ENCODE data around the gene LCN10. TPM values are rescaled to one million over a fixed set of nuclear protein-coding genes. Genes with fewer than 3 reads are reported as not detected.
A peak's percentile ranks its signal among the peaks of the same experiment; 100 is the strongest.

Gene LCN10
- total and polyA plus RNA-seq, 2 of the 13 experiments (the other 11 are each of a cell fraction or from before 2014, with no cell fraction given), result 0.53 to 0.61 TPM

- TF ChIP-seq, protein P1, sequence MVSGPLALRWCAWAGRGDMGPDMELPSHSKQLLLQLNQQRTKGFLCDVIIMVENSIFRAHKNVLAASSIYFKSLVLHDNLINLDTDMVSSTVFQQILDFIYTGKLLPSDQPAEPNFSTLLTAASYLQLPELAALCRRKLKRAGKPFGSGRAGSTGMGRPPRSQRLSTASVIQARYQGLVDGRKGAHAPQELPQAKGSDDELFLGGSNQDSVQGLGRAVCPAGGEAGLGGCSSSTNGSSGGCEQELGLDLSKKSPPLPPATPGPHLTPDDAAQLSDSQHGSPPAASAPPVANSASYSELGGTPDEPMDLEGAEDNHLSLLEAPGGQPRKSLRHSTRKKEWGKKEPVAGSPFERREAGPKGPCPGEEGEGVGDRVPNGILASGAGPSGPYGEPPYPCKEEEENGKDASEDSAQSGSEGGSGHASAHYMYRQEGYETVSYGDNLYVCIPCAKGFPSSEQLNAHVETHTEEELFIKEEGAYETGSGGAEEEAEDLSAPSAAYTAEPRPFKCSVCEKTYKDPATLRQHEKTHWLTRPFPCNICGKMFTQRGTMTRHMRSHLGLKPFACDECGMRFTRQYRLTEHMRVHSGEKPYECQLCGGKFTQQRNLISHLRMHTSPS (CRISPR knock-in tag; IDR thresholded peaks at IDR 0.05; ENCODE audit: low read depth), result peak; percentile 18; the same call in 1 of the 2 replicates
- TF ChIP-seq PRDM15 (CRISPR knock-in tag; IDR thresholded peaks at IDR 0.05) (peak; percentile 56; the same call in 1 of the 2 replicates), ZXDC (CRISPR knock-in tag; IDR thresholded peaks at IDR 0.05) (peak; percentile 98; the same call in 1 of the 2 replicates), ZNF704 (CRISPR knock-in tag; IDR thresholded peaks at IDR 0.05; ENCODE audit: borderline replicate concordance) (no peak), RBM39 (IDR thresholded peaks at IDR 0.05; ENCODE audit: low read depth, low read length, poor library complexity, severe bottlenecking) (no peak), ZNF891 (CRISPR knock-in tag; IDR thresholded peaks at IDR 0.05) (no peak), LCORL (IDR thresholded peaks at IDR 0.05) (no peak), LCORL (CRISPR knock-in tag; IDR thresholded peaks at IDR 0.05) (peak; percentile 60), ZNF619 (CRISPR knock-in tag; IDR thresholded peaks at IDR 0.05) (no peak), ZNF33B (CRISPR knock-in tag; IDR thresholded peaks at IDR 0.05) (no peak), ZFX (CRISPR knock-in tag; IDR thresholded peaks at IDR 0.05; ENCODE audit: low read depth) (peak; percentile 45), SALL1 (CRISPR knock-in tag; IDR thresholded peaks at IDR 0.05) (peak; percentile 25; the same call in 1 of the 2 replicates), ZSCAN9 (CRISPR knock-in tag; IDR thresholded peaks at IDR 0.05; ENCODE audit: borderline replicate concordance) (no peak), POLR2G (IDR thresholded peaks at IDR 0.05; ENCODE audit: low read depth, low read length) (no peak), ZNF414 (CRISPR knock-in tag; IDR thresholded peaks at IDR 0.05) (0 out of 2 replicates have a peak, but pooled peaks have one; percentile 42)
- TF ChIP-seq, protein P2, sequence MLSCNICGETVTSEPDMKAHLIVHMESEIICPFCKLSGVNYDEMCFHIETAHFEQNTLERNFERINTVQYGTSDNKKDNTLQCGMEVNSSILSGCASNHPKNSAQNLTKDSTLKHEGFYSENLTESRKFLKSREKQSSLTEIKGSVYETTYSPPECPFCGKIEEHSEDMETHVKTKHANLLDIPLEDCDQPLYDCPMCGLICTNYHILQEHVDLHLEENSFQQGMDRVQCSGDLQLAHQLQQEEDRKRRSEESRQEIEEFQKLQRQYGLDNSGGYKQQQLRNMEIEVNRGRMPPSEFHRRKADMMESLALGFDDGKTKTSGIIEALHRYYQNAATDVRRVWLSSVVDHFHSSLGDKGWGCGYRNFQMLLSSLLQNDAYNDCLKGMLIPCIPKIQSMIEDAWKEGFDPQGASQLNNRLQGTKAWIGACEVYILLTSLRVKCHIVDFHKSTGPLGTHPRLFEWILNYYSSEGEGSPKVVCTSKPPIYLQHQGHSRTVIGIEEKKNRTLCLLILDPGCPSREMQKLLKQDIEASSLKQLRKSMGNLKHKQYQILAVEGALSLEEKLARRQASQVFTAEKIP (CRISPR knock-in tag; IDR thresholded peaks at IDR 0.05; ENCODE audit: borderline replicate concordance), result no peak
Observed at GRCh38 chr9:136762221-136762691, 19.5 kb upstream of the LCN10 start (continued).
